ENCODE measurements around the gene PLK5.

DNA sequence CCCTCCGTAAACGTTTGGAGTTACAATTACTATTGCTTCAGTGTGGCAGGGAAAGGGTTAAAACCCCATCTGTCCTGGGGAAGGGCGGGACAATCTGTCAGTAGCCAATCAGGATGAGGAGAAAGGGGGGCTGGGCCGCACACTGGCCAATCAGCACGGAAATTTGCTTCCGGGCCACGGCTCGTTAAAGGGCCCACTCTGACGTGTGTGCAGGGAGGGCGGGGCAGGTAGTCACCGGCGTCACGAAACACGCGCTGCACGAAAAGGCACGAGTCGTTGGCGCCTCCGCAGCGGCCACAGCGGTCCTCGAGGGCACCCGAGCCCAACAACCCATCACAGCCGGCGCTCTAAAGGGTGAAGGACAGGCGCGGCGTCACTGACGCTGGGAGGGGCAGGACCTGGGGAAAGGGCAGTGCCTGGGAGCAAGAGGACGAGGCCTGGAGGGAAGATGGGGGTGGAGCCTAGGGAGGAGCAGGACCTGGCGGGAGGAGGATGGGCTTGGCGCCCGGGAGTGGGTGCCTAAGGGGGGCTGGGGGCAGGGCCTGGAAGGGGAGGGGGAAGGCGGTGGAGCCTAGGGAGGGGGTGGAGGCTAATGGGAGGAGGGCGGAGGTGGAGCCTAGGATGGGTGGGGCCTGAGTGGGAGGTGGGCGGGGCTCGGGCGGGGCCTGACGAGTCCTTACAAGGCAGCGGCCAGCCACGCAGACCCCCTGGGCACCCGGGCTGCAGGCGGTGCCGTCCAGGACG, 15.9 kb upstream of the PLK5 start:
- TF ChIP-seq HNF4A (conservative IDR thresholded peaks at IDR 0.05) (peak; percentile 3 to 48), CTCF (IDR thresholded peaks at IDR 0.05; ENCODE audit: low read depth, low read length, missing input control) (no peak), FOXA2 (IDR thresholded peaks at IDR 0.05) (no peak), JUND (IDR thresholded peaks at IDR 0.05) (no peak), EGR1 (IDR thresholded peaks at IDR 0.05; ENCODE audit: low read depth in 2 of 2) (no peak), YY1 (IDR thresholded peaks at IDR 0.05) (no peak), GABPA (IDR thresholded peaks at IDR 0.05 in 1 of 2, conservative IDR thresholded peaks at IDR 0.05 in 1 of 2) (peak in 1 of 2 donors; percentile 51), TAF1 (conservative IDR thresholded peaks at IDR 0.05) (no peak), FOXA1 (IDR thresholded peaks at IDR 0.05) (no peak)
- TF ChIP-seq, protein P1, sequence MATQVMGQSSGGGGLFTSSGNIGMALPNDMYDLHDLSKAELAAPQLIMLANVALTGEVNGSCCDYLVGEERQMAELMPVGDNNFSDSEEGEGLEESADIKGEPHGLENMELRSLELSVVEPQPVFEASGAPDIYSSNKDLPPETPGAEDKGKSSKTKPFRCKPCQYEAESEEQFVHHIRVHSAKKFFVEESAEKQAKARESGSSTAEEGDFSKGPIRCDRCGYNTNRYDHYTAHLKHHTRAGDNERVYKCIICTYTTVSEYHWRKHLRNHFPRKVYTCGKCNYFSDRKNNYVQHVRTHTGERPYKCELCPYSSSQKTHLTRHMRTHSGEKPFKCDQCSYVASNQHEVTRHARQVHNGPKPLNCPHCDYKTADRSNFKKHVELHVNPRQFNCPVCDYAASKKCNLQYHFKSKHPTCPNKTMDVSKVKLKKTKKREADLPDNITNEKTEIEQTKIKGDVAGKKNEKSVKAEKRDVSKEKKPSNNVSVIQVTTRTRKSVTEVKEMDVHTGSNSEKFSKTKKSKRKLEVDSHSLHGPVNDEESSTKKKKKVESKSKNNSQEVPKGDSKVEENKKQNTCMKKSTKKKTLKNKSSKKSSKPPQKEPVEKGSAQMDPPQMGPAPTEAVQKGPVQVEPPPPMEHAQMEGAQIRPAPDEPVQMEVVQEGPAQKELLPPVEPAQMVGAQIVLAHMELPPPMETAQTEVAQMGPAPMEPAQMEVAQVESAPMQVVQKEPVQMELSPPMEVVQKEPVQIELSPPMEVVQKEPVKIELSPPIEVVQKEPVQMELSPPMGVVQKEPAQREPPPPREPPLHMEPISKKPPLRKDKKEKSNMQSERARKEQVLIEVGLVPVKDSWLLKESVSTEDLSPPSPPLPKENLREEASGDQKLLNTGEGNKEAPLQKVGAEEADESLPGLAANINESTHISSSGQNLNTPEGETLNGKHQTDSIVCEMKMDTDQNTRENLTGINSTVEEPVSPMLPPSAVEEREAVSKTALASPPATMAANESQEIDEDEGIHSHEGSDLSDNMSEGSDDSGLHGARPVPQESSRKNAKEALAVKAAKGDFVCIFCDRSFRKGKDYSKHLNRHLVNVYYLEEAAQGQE (IDR thresholded peaks at IDR 0.05), result no peak
- TF ChIP-seq, protein P2, sequence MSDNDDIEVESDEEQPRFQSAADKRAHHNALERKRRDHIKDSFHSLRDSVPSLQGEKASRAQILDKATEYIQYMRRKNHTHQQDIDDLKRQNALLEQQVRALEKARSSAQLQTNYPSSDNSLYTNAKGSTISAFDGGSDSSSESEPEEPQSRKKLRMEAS (IDR thresholded peaks at IDR 0.05), result peak; percentile 96
- TF ChIP-seq, protein P3, sequence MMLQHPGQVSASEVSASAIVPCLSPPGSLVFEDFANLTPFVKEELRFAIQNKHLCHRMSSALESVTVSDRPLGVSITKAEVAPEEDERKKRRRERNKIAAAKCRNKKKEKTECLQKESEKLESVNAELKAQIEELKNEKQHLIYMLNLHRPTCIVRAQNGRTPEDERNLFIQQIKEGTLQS (IDR thresholded peaks at IDR 0.05), result no peak
